Liver (tissue), 9 donors: ENCODE measurements around the gene CSMD2. TPM values are rescaled to one million over a fixed set of nuclear protein-coding genes. Genes with fewer than 3 reads are reported as not detected.

ENCODE experiments used
- DNase-seq: peaks from one replicate; pipeline ENCODE4 v3.0.0-alpha.2; 2017; ENCODE audit warnings: low spot score
- H3K27ac ChIP-seq, 2 donors: one replicate each; pipeline ENCODE4 v1.7.0; 2013; ENCODE audit warnings: inconsistent platforms in 2 of 2, low read length in 2 of 2, control low read depth in 1 of 2, low read depth in 1 of 2, mild to moderate bottlenecking in 1 of 2
- H3K27me3 ChIP-seq, 4 donors: one replicate each; pipeline versions ENCODE4 v1.6.1 to v1.7.0; 2013; ENCODE audit warnings: low read length in 3 of 4, inconsistent platforms in 1 of 4, mild to moderate bottlenecking in 1 of 4, moderate library complexity in 1 of 4; ENCODE audit not compliant: control insufficient read depth in 4 of 4, insufficient read depth in 4 of 4
- H3K36me3 ChIP-seq, 4 donors: one replicate each; pipeline versions ENCODE4 v1.6.1 to v1.7.0; 2013; ENCODE audit warnings: low read length in 3 of 4, mild to moderate bottlenecking in 3 of 4, low read depth in 1 of 4, moderate library complexity in 1 of 4; ENCODE audit not compliant: control insufficient read depth in 4 of 4, insufficient read depth in 3 of 4
- H3K4me1 ChIP-seq, 4 donors: one replicate each; pipeline versions ENCODE4 v1.6.1 to v1.7.0; 2013; ENCODE audit warnings: low read length in 3 of 4, mild to moderate bottlenecking in 3 of 4, moderate library complexity in 1 of 4; ENCODE audit not compliant: control insufficient read depth in 4 of 4, insufficient read depth in 4 of 4
- H3K4me3 ChIP-seq, 3 donors: one replicate each; pipeline versions ENCODE4 v1.6.1 to v1.7.0; 2013; ENCODE audit warnings: low read length in 3 of 3, control low read depth in 1 of 3, low read depth in 1 of 3, mild to moderate bottlenecking in 1 of 3
- H3K9ac ChIP-seq, 2 donors: one replicate each; pipeline ENCODE4 v1.7.0; 2013; ENCODE audit warnings: low read length in 2 of 2, mild to moderate bottlenecking in 2 of 2, moderate library complexity in 2 of 2, control low read depth in 1 of 2, low read depth in 1 of 2
- H3K9me3 ChIP-seq, 4 donors: one replicate each; pipeline versions ENCODE4 v1.6.1 to v1.7.0; 2013; ENCODE audit warnings: low read length in 3 of 4; ENCODE audit not compliant: control insufficient read depth in 4 of 4
- EGR1 ChIP-seq, 2 donors: IDR thresholded peaks; 2 replicates each; pipeline ENCODE4 v1.6.1; 2016 to 2018; ENCODE audit warnings: antibody characterized with exemption in 2 of 2, low read depth in 2 of 2
- FOXA1 ChIP-seq: IDR thresholded peaks from 2 replicates; pipeline ENCODE4 v1.6.1; 2016; ENCODE audit warnings: antibody characterized with exemption
- FOXA2 ChIP-seq: IDR thresholded peaks from 2 replicates; pipeline ENCODE4 v1.6.1; 2016; ENCODE audit warnings: antibody characterized with exemption
- GABPA ChIP-seq, 2 donors: IDR thresholded peaks in 1 of 2; conservative IDR thresholded peaks in 1 of 2; 2 replicates each; pipeline ENCODE4 v1.6.1; 2016; ENCODE audit warnings: antibody characterized with exemption in 2 of 2, mild to moderate bottlenecking in 1 of 2, moderate library complexity in 1 of 2
- HNF4G ChIP-seq: IDR thresholded peaks from 2 replicates; pipeline ENCODE4 v1.6.1; 2016; ENCODE audit warnings: antibody characterized with exemption
- JUND ChIP-seq, 2 donors: IDR thresholded peaks; 2 replicates each; pipeline ENCODE4 v1.6.1; 2016; ENCODE audit warnings: antibody characterized with exemption in 2 of 2
- NR2F2 ChIP-seq: IDR thresholded peaks from 2 replicates; pipeline ENCODE4 v1.6.1; 2016; ENCODE audit warnings: antibody characterized with exemption
- RAD21 ChIP-seq, 2 donors: IDR thresholded peaks; 2 replicates each; pipeline ENCODE4 v1.6.1; 2016; ENCODE audit warnings: antibody characterized with exemption in 2 of 2, mild to moderate bottlenecking in 2 of 2
- RXRA ChIP-seq, 2 donors: IDR thresholded peaks; 2 replicates each; pipeline ENCODE4 v1.6.1; 2017 to 2018; ENCODE audit warnings: antibody characterized with exemption in 2 of 2, mild to moderate bottlenecking in 1 of 2
- SP1 ChIP-seq: IDR thresholded peaks from 2 replicates; pipeline ENCODE4 v1.6.1; 2018; ENCODE audit warnings: antibody characterized with exemption, mild to moderate bottlenecking
- YY1 ChIP-seq: IDR thresholded peaks from 2 replicates; pipeline ENCODE4 v1.6.1; 2016; ENCODE audit warnings: antibody characterized with exemption, mild to moderate bottlenecking
- WGBS: extraction: QIAGEN DNeasy Blood & Tissue Kit; methylation state at CpG from one replicate; pipeline ENCODE4 v1.1.7; 2013; 5-methylcytosine and 5-hydroxymethylcytosine counted together
- polyA plus RNA-seq, 2 donors: library from polyadenylated mRNA; stranded (reverse) in 1 of 2; unstranded in 1 of 2; fragments of 200-250 nt in 1 of 2; fragments of >200 nt in 1 of 2; fragmentation: Nextera tagmentation in 1 of 2; extraction: Ambion mirVana in 1 of 2; gene quantifications; one replicate each; pipeline versions ENCODE4 v1.2.1 to v1.2.3, GENCODE V29; 2013 to 2015
- total RNA-seq, 2 donors: library from RNA; depleted of rRNA; stranded (reverse); fragments of >200 nt; gene quantifications; one replicate each; pipeline ENCODE4 v1.2.3, GENCODE V29; 2014
- TF ChIP-seq, protein P1 (sequence below): IDR thresholded peaks from 2 replicates; pipeline ENCODE4 v1.6.1; 2016; ENCODE audit warnings: antibody characterized with exemption, mild to moderate bottlenecking
- TF ChIP-seq, protein P2 (sequence below): fragments of 150-350 bp; IDR thresholded peaks from 2 replicates; pipeline ENCODE4 v1.5.1; 2017; ENCODE audit warnings: improper control_type of control experiment, low read depth, low read length; ENCODE audit not compliant: missing input control
- TF ChIP-seq, protein P3 (sequence below): IDR thresholded peaks from 2 replicates; pipeline ENCODE4 v1.6.1; 2016; ENCODE audit warnings: antibody characterized with exemption
- TF ChIP-seq, protein P4 (sequence below): IDR thresholded peaks from 2 replicates; pipeline ENCODE4 v1.6.1; 2016; ENCODE audit warnings: antibody characterized with exemption
- donor health status: healthy.
- donor health status: healthy.
- donor health status: healthy.
- donor health status: healthy.
- donor health status: healthy.

Gene CSMD2
- total and polyA plus RNA-seq, 4 donors: 0.08 to 0.09 TPM; not detected in 2

DNA sequence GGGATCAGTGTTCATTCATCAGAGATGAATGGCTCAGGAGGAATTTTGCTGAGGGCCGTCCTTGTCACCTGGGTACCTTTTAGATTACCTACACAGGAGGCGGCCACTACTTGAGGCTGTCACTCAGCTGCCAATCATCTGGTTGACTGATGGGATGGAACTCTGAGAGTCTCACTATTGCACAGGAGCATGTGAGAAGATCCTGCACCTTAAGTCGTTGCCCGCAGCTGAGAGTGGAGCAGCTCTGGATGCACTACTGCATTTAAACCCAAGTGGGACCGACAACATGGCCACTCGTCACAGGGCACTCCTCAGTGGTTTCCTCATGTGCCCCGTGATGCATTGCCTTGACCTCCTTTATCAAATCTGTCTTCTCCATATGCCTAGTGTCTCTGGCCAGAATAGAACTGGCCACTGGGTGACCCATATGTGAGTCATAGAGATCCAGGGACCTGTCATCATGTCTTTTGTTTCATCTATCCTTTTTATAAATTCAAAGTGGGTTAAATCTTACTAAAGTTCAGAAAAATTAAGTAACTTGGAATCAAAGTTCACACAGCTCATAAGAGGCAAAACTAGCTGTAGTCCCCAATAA lies 527.1 kb downstream of the CSMD2 start:
- Histone ChIP-seq H3K4me3 (no peak overlapping the region), H3K4me1 (peaks cover 0 to 3% (median 0%) of the 10 kb centered on the region in 4 donors), H3K27ac (no peak overlapping the region), H3K36me3 (no peaks in the 10 kb centered on the region), H3K9me3 (no peaks in the 10 kb centered on the region), H3K27me3 (peaks cover 0 to 4% (median 0%) of the 10 kb centered on the region in 4 donors), H3K9ac (no peak overlapping the region)
- WGBS: 83% methylated on average over 7 of the region's 7 CpGs
- TF ChIP-seq FOXA1 (no peak), NR2F2 (no peak), FOXA2 (no peak), YY1 (no peak), EGR1 (IDR thresholded peaks at IDR 0.05; ENCODE audit: low read depth in 2 of 2) (no peak)
- TF ChIP-seq, protein P1, sequence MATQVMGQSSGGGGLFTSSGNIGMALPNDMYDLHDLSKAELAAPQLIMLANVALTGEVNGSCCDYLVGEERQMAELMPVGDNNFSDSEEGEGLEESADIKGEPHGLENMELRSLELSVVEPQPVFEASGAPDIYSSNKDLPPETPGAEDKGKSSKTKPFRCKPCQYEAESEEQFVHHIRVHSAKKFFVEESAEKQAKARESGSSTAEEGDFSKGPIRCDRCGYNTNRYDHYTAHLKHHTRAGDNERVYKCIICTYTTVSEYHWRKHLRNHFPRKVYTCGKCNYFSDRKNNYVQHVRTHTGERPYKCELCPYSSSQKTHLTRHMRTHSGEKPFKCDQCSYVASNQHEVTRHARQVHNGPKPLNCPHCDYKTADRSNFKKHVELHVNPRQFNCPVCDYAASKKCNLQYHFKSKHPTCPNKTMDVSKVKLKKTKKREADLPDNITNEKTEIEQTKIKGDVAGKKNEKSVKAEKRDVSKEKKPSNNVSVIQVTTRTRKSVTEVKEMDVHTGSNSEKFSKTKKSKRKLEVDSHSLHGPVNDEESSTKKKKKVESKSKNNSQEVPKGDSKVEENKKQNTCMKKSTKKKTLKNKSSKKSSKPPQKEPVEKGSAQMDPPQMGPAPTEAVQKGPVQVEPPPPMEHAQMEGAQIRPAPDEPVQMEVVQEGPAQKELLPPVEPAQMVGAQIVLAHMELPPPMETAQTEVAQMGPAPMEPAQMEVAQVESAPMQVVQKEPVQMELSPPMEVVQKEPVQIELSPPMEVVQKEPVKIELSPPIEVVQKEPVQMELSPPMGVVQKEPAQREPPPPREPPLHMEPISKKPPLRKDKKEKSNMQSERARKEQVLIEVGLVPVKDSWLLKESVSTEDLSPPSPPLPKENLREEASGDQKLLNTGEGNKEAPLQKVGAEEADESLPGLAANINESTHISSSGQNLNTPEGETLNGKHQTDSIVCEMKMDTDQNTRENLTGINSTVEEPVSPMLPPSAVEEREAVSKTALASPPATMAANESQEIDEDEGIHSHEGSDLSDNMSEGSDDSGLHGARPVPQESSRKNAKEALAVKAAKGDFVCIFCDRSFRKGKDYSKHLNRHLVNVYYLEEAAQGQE: no peak
- no peak for DNase-seq

DNA sequence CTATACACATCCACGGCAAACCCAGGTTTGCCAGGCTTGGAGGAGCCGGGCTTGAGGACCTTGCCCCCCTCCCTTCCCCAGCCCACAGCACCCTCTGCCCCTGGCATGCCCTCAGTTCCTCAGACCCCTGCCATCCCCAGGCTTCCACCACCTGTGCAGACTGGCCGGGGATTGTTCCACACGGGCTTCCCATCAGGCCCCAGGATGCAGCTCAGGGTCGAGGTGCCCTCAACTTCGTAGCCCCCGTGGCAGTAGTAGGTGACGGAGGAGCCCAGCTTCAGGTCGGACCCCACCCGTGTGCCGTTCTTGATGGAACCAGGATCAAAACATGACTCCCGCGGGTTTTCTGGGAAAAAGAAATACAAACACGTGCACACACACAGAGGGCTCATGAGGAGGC lies 528.8 kb downstream of the CSMD2 start:
- Histone ChIP-seq H3K27me3 (peaks cover 0 to 4% (median 0%) of the 10 kb centered on the region in 4 donors), H3K9me3 (no peaks in the 10 kb centered on the region), H3K36me3 (no peaks in the 10 kb centered on the region), H3K27ac (no peak overlapping the region), H3K4me3 (no peak overlapping the region), H3K9ac (no peak overlapping the region), H3K4me1 (peaks cover 0 to 3% (median 0%) of the 10 kb centered on the region in 4 donors)
- 88% methylated on average over 14 of the region's 14 CpGs for WGBS
- no peak for TF ChIP-seq JUND (IDR thresholded peaks at IDR 0.05)
- no peak for DNase-seq

DNA sequence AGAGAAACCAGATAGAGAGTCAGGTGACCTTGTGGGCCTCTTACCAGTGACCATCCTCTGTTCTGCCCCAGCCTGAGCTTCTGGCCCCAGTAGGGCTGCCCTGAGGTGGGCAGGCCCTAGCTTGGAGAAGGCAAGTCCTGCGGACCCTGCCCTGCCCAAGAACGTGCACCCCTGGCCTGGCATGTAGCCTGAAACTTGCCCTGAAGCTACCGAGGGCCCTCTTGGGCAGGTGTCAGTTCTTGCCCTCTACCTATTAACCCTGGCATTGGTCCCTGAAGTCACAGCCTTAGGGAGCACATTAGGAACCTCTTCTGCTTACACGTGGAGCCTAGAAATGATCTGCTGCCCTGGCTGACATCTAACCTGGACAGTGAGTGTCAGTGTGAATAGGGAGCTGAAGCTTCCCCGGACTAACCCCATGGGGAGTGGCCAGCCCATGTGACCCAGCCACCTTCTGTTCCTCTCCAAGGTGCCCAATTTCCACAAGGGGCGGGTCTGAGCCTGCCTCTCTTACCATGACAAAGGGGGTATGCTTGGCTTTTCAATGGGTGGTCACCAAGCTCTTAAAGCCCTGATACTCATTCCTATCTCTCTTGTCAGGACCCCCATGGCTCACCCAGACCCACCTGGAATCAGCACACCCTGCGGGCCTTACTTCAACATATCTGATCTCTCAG lies 529.6 kb downstream of the CSMD2 start:
- Histone ChIP-seq H3K9ac (no peak overlapping the region), H3K36me3 (no peaks in the 10 kb centered on the region), H3K27ac (no peak overlapping the region), H3K4me3 (no peak overlapping the region), H3K9me3 (no peaks in the 10 kb centered on the region), H3K27me3 (peaks cover 0 to 4% (median 0%) of the 10 kb centered on the region in 4 donors), H3K4me1 (peaks cover 0 to 3% (median 0%) of the 10 kb centered on the region in 4 donors)
- TF ChIP-seq RXRA (IDR thresholded peaks at IDR 0.05): no peak
- no peak for TF ChIP-seq HNF4G
- TF ChIP-seq, protein P1: no peak
- TF ChIP-seq, protein P2, sequence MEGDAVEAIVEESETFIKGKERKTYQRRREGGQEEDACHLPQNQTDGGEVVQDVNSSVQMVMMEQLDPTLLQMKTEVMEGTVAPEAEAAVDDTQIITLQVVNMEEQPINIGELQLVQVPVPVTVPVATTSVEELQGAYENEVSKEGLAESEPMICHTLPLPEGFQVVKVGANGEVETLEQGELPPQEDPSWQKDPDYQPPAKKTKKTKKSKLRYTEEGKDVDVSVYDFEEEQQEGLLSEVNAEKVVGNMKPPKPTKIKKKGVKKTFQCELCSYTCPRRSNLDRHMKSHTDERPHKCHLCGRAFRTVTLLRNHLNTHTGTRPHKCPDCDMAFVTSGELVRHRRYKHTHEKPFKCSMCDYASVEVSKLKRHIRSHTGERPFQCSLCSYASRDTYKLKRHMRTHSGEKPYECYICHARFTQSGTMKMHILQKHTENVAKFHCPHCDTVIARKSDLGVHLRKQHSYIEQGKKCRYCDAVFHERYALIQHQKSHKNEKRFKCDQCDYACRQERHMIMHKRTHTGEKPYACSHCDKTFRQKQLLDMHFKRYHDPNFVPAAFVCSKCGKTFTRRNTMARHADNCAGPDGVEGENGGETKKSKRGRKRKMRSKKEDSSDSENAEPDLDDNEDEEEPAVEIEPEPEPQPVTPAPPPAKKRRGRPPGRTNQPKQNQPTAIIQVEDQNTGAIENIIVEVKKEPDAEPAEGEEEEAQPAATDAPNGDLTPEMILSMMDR: no peak
- TF ChIP-seq EGR1 (IDR thresholded peaks at IDR 0.05; ENCODE audit: low read depth in 2 of 2): no peak
- no peak for TF ChIP-seq RAD21 (IDR thresholded peaks at IDR 0.05)
- TF ChIP-seq, protein P3, sequence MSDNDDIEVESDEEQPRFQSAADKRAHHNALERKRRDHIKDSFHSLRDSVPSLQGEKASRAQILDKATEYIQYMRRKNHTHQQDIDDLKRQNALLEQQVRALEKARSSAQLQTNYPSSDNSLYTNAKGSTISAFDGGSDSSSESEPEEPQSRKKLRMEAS: no peak
- TF ChIP-seq, protein P4, sequence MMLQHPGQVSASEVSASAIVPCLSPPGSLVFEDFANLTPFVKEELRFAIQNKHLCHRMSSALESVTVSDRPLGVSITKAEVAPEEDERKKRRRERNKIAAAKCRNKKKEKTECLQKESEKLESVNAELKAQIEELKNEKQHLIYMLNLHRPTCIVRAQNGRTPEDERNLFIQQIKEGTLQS: no peak
- no peak for TF ChIP-seq FOXA1
- TF ChIP-seq SP1: no peak
- no peak for TF ChIP-seq GABPA (IDR thresholded peaks at IDR 0.05 in 1 of 2, conservative IDR thresholded peaks at IDR 0.05 in 1 of 2)
- 64% methylated on average over 7 of the region's 7 CpGs for WGBS
- DNase-seq: no peak
